Activated T-cell treated with anti-CD3 and anti-CD28 coated beads for 24 hours (primary cell): Measurements from ENCODE around the gene PHYH.
"Not testable (repeated sequence)": the region's sequence is repeated elsewhere in the genome, so short reads cannot be mapped to it uniquely, and the experiment has no call there.

Experiments
- DNase-seq: peaks from one replicate; pipeline ENCODE4 v3.0.0-alpha.2; 2020; ENCODE audit warnings: low read depth

Gene PHYH

DNA sequence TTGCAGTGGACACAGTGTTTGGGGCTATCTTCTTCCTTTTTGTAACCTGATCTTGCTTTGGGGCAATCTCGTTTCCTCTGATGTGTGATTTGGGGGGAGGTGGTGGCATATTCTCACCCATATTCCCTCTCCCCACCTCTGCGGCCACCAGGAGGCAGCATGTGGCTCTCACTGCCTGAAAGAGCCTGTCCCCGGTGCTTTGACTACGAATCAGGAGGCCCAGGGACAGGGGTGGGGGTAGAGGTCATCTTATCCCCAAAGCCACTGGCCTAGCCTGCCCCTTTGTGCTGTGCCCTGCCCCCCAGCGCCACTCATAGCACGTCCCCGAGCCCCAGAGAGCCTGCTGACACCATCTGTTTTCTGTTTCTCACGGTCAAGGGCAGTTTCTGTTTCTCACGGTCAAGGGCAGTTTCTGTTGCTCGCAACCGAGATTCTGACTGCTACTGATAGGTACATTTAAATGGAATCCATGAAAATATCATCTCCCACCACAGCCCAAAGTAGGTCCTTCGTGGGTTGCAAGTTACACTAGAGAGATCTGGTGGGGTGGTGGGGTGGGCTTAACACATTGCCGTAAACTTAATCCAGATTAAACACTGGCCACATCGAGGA, 28.2 kb downstream of the PHYH start:
- DNase-seq: no peak

DNA sequence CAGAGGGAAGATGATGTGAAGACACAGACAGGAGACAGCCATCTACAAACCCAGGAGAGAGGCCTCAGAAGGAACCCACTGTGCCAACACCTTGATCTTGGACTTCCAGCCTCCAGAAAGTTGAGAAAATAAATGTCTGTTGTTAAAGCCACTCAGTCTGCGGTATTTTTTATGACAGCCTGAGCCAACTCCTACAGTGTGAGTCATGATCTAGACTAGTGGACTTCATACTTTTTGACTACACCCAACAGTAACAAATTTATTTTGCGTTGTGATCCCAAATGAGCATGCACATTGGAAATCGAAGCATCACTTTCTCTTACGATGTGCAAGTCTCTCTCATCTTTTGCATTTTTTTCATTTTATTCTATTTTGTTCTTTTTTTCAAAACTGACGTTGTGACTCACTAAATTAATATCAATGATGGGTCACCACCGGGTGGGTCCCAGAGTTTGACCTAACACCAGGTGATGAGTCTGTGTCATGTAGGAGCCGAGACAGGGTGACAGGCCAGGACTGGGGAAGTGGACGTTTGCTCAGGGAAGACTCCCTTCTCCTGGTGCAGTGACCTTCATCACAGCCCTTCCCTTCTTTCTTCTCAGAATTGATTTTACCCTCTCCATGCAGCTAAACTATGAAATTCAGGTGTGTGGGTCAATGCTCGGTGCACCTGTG, 28.9 kb downstream of the PHYH start:
- DNase-seq: no peak

DNA sequence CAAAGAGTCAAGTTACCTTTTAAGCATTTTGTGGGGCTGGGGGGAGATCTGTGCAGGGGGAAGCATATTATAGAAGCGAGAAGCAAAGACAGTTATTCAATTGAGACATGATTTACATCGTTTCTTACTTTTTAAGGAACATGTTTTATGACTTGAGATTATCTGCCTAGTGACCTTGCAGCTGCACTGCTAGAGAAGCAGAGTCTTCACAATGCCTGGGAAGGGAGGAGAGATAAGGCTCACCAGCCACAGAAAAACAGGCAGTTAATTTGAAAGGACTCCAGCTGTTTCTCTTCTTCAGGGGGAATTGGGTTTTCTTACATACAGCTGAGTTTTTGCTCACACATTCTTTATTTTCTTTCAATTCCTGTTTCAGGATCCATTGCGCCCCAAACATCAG, 31.0 kb downstream of the PHYH start:
- no peak for DNase-seq

DNA sequence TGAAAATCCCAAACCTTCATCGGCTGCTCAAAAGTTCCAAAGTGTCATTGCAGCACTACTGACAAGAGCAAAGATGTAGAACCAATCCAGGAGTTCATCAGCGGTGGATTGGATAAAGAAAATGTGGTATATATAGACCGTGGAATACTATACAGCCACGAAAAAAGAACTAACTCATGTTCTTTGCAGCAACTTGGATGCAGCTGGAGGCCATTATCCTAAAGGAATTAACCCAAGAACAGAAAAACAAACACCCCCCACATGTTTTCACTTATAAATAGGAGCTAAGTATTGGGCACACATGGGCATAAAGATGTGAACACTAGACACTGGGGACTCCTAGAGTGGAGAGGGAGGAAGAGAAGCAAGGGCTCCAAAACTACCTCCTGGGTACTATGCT, 31.6 kb downstream of the PHYH start:
- no peak for DNase-seq

DNA sequence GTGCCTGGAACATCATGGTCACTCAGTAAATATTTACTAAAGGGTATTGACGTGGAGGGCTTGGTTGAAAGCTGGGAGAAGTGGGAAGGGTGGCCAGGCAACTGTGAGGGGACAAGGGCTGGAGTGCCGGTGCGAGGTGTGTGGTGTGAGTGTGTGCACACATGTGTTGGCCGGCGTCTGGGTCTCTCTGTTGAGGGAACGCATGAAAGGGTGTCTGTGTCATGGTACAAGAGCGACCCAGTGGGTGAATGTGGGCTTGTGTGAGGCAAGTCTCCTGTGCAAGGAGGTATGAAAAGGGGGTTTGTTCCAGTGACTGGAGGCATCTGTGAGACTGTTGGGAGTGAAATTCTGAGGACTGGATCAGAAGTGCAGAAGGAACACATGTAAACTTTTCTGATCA, 36.3 kb downstream of the PHYH start:
- no peak for DNase-seq

DNA sequence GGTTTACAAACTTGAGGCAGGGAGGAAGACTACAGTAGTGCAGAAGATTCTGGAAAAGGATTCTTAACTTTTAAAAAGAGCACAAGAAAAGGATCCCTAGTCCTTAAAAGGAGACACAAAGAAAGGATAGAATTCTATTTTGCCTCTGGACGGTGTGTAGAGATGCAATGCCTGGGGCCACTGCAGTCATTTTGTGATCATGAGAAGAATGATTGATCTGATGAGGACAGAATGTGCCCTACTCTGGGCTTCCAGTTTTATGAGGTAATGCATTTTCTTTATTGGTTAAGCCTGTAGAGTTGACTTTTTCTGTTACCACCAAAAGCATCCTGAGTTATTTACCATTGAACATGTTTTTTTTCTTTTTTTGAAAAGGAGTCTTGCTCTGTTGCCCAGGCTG, 37.4 kb downstream of the PHYH start:
- no peak for DNase-seq

DNA sequence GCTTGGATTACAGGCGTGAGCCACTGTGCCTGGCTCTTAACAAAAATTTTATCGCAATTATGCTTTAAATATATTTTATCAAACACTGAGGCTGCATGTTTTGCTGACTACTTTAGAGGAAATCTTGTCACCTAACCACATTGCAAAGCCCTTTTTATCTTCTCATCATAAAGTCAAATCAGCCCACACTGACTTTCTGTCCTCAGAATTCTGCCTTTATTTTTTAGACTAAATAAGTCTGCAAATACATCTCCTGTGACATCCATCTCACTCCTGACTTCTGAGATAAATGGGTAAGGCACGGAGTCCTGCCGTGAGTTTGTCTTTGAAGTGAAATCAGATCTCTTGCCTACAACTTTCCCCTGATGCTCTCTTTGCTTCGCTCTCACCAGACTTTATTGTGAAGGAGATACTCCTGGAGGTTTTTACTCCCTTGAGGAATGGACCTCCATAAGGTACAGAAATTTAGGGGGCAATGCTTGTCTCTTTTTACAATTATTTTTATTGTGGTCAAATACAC, 42.2 kb downstream of the PHYH start:
- DNase-seq: no peak

DNA sequence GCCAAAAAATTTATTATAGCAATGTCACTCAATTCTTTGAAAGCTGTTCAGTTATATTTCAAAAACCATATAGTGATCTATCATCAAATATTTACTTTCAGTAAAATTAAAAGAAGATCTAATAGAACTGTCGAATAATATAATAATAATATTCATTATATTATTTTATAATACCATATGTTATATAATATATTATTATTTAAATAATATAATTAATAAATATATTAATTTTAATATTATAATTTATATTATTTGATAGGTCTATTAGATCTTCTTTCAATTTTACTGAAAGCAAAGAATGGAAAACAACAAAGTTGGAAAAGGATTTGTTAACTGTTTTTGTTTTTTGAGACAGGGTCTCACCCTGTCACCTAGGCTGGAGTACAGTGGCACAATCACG, 43.2 kb downstream of the PHYH start:
- no peak for DNase-seq

DNA sequence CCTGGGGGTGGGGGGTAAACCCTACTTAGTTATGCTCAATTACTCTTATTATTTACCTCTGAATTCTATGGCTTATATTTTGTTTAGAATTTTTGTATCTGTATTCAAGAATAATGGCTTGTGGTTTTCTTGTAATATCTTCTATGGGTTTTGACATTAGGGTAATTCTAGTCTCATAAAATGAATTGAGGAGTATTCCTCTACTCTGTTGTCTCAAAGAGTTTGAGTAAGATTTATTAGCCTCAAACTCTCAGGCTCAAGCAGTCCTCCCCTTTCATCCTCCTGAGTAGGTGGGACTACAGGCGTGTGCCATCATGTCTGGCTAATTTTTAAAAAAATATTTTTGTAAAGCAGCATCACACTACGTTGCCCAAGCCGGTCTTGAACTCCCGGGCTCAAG, 46.1 kb downstream of the PHYH start:
- no peak for DNase-seq

DNA sequence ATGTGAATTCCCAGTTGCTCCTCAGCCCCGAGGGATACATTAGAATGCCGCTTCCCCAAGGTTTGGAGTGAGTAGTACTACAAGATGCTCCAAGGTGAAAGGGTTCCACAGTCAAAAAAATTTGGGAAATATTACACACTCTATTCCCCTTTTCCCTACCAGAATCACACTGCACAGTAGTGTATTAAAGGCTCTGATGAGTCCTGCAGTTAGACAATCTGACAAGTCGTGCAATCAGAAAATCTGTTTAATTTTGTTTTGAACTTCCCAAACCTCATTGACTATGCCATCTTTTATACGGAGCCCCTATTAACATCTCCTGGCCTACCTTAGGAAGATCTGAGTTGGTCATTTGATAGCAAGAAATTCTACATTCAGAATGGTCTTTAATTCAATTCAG, 52.1 kb downstream of the PHYH start:
- DNase-seq: no peak

DNA sequence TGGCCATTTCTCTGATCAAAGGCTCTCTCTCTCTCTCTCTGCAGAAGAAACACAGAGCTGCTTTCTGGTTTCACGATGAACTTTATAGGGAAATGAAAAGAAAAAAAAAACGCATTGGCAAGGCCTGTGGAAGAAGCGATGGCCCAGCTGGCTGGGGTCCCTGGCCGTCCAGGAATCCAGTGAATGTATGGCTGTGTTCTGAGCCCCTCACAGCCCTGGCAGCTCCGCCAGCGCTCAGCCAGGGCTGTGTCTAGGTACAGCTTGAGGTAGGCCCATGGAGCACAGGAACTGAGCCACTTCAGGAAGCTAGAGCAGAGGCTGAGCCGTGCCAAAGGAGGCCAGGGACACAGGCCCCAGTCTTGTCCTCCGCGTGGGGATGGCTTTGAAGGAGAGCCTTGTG, 52.6 kb downstream of the PHYH start:
- DNase-seq: no peak

DNA sequence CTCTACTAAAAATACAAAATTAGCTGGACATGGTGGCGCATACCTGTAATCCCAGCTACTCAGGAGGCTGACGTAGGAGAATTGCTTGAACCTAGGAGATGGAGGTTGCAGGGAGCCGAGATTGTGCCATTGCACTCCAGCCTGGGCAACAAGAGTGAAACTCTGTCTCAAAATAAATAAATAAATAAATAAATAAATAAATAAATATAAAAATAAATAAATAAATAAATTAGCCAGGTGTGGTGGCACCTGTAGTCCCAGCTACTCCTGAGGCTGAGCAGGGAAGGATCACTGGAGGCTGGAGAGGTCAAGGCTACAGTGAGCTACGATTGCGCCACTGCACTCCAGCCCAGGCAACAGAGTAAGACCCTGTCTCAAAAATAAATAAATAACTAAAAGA, 57.6 kb downstream of the PHYH start:
- not testable (repeated sequence) for DNase-seq

DNA sequence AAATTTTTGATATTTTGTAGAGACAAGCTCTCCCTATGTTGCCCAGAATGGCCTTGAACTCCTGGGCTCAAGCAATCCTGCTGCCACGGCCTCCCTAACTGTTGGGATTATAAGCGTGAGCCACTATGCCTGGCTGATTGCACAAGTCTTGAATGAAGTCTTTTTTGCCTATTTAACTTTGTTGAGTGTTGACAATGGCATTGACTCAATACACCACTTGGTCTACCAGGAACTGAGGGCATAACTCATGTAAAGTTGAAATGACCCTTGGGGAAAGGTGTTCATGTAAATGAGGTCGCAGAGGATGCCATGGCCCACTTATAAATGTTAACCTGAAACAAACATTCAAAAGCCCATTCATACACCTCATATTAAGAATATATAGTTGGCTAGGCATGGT, 58.3 kb downstream of the PHYH start:
- no peak for DNase-seq

DNA sequence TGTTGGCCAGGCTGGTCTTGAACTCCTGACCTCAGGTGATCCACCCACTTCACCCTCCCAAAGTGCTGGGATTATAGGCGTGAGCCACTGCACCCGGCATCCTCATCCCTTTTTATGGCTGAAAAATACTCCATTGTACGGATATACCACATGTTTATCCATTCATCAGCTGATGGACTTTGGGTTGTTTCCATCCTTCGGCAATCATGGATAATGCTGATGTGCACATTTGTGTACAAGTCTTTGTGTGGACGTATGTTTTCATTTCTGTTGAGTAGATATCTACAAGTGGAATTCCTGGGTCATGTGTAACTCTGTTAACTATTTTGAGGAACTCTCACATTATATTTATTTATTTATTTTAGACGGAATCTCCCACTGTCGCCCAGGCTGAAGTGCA, 59.9 kb downstream of the PHYH start:
- DNase-seq: no peak

DNA sequence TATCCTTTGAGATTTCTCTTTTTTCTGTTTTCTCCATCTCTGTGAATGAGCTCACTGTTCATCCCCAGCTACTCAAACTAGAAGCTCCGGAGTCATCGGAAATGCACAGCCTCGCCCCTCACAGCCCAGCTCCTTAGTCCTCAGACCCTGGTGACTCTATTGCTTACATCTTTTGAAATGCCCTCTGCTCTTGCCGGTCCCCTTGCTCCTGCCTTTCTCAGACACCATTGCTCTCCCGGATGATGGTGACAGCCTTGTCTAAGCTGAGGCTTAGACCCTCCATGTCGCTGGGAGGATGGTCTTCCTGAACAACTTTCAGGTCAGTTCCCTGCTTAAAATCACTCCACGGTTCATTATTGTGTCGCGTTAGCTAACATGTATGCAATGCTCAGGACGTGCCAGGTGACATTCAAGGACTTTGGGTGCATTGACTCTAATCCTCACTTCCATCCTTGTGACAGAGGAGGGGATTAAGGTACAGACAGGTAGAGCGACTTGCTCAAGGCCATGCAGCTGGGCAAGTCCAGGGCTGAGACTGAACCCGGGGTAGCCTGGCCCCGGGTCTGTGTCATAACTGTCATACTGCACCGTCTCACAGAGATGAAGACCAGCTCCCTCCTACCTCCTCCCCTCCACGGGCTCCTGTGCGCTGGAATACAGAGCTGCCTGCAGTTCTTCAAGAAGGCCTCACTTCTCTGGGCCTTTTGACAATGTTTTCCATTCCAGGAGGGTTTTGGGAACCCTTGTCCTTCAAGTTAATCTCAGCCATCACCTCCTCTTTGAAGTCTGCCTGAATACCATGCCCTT, 61.4 kb downstream of the PHYH start:
- no peak for DNase-seq

DNA sequence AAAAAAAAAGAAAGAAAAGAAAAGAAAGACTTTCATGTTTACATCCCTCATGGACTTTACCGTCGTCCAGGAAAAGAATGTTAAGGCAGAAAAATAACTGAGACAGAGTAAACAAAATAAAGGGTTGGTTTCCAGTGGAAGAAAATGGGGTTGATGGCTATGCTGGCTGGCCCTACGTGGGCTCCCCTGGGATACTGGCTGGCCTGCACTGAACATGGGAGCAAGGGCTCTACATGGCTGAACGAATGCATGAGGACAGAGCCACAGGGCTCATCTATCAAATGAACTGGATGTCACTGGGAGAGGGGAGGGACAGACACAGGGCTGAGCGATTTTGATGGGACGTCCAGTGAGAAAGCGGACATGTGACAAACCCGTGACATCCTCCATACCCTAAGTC, 63.2 kb downstream of the PHYH start:
- DNase-seq: no peak

DNA sequence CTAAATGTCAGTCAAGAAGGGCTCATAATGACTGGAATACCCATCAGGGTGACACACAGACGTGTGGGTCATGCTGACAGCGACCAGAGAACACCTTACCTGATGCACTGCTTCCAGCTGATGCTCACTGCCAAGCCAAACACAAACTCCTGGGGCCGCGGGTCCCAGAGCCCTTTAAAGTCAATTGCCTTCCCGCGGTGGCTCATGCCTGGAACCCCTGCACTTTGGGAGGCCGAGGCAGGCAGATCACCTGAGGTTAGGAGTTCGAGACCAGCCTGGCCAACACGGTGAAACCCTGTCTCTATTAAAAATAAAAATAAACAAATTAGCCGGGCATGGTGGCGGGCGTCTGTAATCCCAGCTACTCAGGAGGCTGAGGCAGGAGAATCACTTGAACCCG, 65.1 kb downstream of the PHYH start:
- not testable (repeated sequence) for DNase-seq

DNA sequence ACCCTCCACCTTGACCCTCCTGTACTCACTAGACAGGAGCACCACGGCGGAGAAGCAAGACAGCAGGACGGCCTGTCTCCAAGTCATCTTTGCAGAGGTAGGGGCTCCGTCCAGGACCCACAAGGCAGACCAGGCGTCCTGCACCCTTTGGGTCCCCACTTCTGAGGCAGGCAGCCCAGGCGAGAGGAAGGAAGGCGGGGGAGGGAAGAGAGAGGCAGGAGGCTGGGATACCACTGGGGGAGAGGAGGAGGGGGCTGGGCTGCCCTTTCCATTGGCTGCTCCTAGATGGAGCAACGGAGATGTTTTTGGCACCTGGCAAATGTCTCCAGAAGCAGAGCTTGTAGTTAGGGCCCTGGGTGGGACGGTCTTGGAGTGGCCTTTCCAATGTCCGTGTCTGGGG, 65.7 kb downstream of the PHYH start, which contains the start of gene UCMA:
Gene UCMA (minus strand): TSS at position 203 of the 400 bp plus-strand sequence. CDS start 116 bp downstream, at position 87.
- DNase-seq: no peak

DNA sequence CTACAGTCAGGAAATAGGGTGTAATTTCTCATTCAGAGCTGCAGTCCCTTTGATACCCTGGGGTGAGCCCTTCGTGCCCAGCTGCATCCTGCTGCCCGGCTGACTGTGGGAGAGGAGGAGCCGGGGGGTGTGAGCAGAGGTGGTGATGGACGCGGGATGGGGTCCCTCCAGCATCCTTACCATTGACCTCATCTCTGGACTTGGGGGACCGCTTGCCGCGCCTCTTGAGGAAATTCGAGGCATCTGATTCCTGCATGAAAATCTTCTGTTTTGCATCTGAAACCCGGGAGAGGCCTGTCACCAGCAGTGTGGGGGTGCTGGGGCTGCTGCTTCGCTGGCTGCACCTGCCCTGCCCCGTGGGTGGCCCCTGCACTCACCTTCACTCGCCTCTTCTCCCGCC, 66.5 kb downstream of the PHYH start:
- DNase-seq: no peak

DNA sequence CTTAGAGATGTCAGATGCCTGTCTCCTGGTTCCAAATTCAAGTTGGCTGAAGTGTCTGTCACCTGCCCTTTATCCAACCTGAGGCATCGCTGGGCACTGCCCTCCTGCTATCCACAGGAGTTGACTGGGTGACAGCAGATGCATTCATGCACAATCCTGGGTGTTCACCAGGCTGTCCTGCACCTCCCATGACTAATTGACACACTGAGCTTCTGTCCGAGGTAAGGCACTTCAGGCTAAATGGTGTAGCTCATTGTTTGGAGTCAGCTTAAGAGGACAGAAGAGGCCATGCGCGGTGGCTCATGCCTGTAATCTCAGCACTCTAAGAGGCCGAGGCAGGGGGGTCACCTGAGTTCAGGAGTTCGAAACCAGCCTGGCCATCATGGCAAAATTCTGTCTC, 68.1 kb downstream of the PHYH start:
- no peak for DNase-seq

DNA sequence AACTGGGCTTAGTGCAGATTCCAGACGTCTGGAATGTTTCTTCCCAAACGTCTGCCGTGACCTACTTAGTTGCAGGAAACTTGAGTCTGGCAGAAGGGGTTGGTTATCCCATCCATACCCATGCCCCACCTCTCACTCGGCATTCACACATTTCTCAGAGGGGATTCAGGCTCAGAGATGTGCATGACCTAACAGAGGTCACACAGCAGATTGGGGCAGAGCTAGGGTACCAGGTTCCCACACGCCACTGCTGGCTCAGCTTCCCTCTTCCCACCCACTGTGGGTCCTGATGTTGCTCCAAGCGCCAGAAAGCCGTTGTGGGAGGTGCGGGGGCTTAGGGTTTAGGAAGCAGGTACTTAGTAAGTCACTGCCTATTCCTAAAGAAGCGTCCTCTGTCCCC, 68.7 kb downstream of the PHYH start:
- no peak for DNase-seq
